K562 (cell line): ENCODE measurements around the gene GCN1. TPM values are rescaled to one million over a fixed set of nuclear protein-coding genes. Genes with fewer than 3 reads are reported as not detected.
A peak's percentile ranks its signal among the peaks of the same experiment; 100 is the strongest.

ENCODE experiments used
- ARHGAP35 ChIP-seq: fragments of 450-650 bp; IDR thresholded peaks from 2 replicates; pipeline ENCODE4 v1.6.1; 2018; ENCODE audit not compliant: partially characterized antibody
- CHD2 ChIP-seq: IDR thresholded peaks from 2 replicates; pipeline ENCODE4 v1.6.1; 2011; ENCODE audit warnings: low read depth, low read length
- CTCF ChIP-seq, 3 experiments: IDR thresholded peaks in 2 of 3; conservative IDR thresholded peaks in 1 of 3; 2 replicates each; pipeline ENCODE4 v1.5.1; 2011 to 2012; ENCODE audit warnings: low read length in 3 of 3, mild to moderate bottlenecking in 3 of 3, control low read depth in 2 of 3, improper control_type of control experiment in 1 of 3, inconsistent platforms in 1 of 3, low read depth in 1 of 3, mixed read lengths in 1 of 3, moderate library complexity in 1 of 3; ENCODE audit not compliant: insufficient read depth in 2 of 3
- DACH1 ChIP-seq: fragments of 450-650 bp; IDR thresholded peaks from 2 replicates; pipeline ENCODE4 v1.6.1; 2018; ENCODE audit not compliant: partially characterized antibody
- IFI16 ChIP-seq: fragments of 250-450 bp; sonication (Bioruptor Pico); IDR thresholded peaks from 2 replicates; pipeline ENCODE4 v2.1.2; 2022; ENCODE audit warnings: mild to moderate bottlenecking, inconsistent platforms
- KLF1 ChIP-seq: fragments of 450-650 bp; IDR thresholded peaks from 2 replicates; pipeline ENCODE4 v1.6.1; 2016; ENCODE audit warnings: missing genetic modification characterization, missing compliant biosample characterization
- MAFG ChIP-seq: fragments of 450-650 bp; conservative IDR thresholded peaks from 2 replicates; pipeline ENCODE4 v1.6.1; 2016; ENCODE audit warnings: missing genetic modification characterization, missing compliant biosample characterization
- NELFE ChIP-seq: IDR thresholded peaks from 2 replicates; pipeline ENCODE4 v1.6.1; 2011; ENCODE audit warnings: mild to moderate bottlenecking; ENCODE audit not compliant: insufficient read depth, insufficient read length
- NFE2 ChIP-seq: IDR thresholded peaks from 2 replicates; pipeline ENCODE4 v1.6.1; 2014; ENCODE audit warnings: antibody characterized with exemption, low read depth
- NFYB ChIP-seq: IDR thresholded peaks from 2 replicates; pipeline ENCODE4 v1.6.1; 2011; ENCODE audit warnings: mild to moderate bottlenecking, moderate library complexity; ENCODE audit not compliant: insufficient read length; ENCODE audit errors: extremely low read depth
- NKRF ChIP-seq: fragments of 450-650 bp; IDR thresholded peaks from 2 replicates; pipeline ENCODE4 v1.6.1; 2016; ENCODE audit warnings: borderline replicate concordance
- PTBP1 ChIP-seq: fragments of 200-400 bp; formaldehyde crosslinking; IDR thresholded peaks from 2 replicates; pipeline ENCODE4 v1.6.1; 2017; ENCODE audit warnings: low read depth, low read length
- SREBF1 ChIP-seq: fragments of 150-350 bp; IDR thresholded peaks from 2 replicates; pipeline ENCODE4 v1.6.1; 2014; ENCODE audit warnings: antibody characterized with exemption, low read depth, low read length, borderline replicate concordance
- TSC22D4 ChIP-seq: fragments of 450-650 bp; IDR thresholded peaks from 2 replicates; pipeline ENCODE4 v1.6.1; 2016; ENCODE audit warnings: missing genetic modification characterization, missing biosample characterization, control low read depth
- ZBTB5 ChIP-seq: fragments of 450-650 bp; IDR thresholded peaks from 2 replicates; pipeline ENCODE4 v1.6.1; 2017; ENCODE audit warnings: antibody characterized with exemption
- ZC3H11A ChIP-seq: IDR thresholded peaks from 2 replicates; pipeline ENCODE4 v1.6.1; 2012; ENCODE audit warnings: low read depth, low read length, improper control_type of control experiment
- ZFP1 ChIP-seq: fragments of 450-650 bp; formaldehyde crosslinking; IDR thresholded peaks from 2 replicates; pipeline ENCODE4 v1.4.0; 2020; ENCODE audit warnings: mild to moderate bottlenecking, mixed read lengths
- ZFP91 ChIP-seq: sonication (generic); formaldehyde crosslinking; IDR thresholded peaks from 2 replicates; pipeline ENCODE4 v1.8.0; 2022; ENCODE audit warnings: mild to moderate bottlenecking, missing genetic modification reagents
- ZKSCAN1 ChIP-seq: fragments of 150-350 bp; IDR thresholded peaks from 2 replicates; pipeline ENCODE4 v1.6.1; 2016; ENCODE audit warnings: low read depth, low read length
- ZNF224 ChIP-seq: sonication (generic); formaldehyde crosslinking; IDR thresholded peaks from 2 replicates; pipeline ENCODE4 v1.8.0; 2022; ENCODE audit warnings: mild to moderate bottlenecking, missing genetic modification reagents
- ZNF3 ChIP-seq: fragments of 250-450 bp; sonication (Bioruptor Pico); IDR thresholded peaks from 2 replicates; pipeline ENCODE4 v1.5.0; 2021; ENCODE audit warnings: mild to moderate bottlenecking, moderate library complexity
- polyA plus RNA-seq, 8 experiments: library from polyadenylated mRNA; depleted of rRNA in 4 of 8; stranded (reverse) in 5 of 8; unstranded in 3 of 8; fragments of >200 nt; fragmentation: Nextera tagmentation in 2 of 8; fragmentation: Illumina TruSeq in 1 of 8; extraction: Ambion mirVana in 2 of 8; extraction: Trizol in 1 of 8; gene quantifications; 2 replicates each; pipeline versions ENCODE4 v1.2.1 to v1.2.3, GENCODE V29; 2011 to 2014; ENCODE audit warnings: inconsistent platforms in 1 of 8, missing spikeins in 1 of 8
- total RNA-seq, 7 experiments: library from RNA; depleted of rRNA in 6 of 7; stranded (reverse); fragments of >200 nt in 6 of 7; fragmentation: Illumina TruSeq in 2 of 7; extraction: Trizol in 2 of 7; gene quantifications; 2 replicates each; pipeline versions ENCODE4 v1.2.1 to v1.2.3, GENCODE V29; 2011 to 2021; ENCODE audit warnings: low replicate concordance in 1 of 7

Gene GCN1
- total and polyA plus RNA-seq, 9 of the 15 experiments (the other 6 are each of a cell fraction or from before 2014, with no cell fraction given): 11.9 to 190 (median 51.7) TPM

GRCh38 chr12:120086801-120087621 is 107.5 kb downstream of the GCN1 start (continued):
- no peak for TF ChIP-seq ZBTB5
- TF ChIP-seq PTBP1: no peak
- TF ChIP-seq MAFG (tag): peak; percentile 96
- TF ChIP-seq NFYB: peak; percentile 71
- TF ChIP-seq SREBF1: peak; percentile 70; the same call in 1 of the 2 replicates
- TF ChIP-seq ZC3H11A: no peak
- TF ChIP-seq ZFP91 (CRISPR knock-in tag): no peak
- TF ChIP-seq ARHGAP35: no peak
- TF ChIP-seq NELFE: no peak
- TF ChIP-seq NKRF: peak; percentile 89; the same call in 1 of the 2 replicates
- TF ChIP-seq TSC22D4 (tag): no peak
- TF ChIP-seq KLF1 (tag): no peak
- TF ChIP-seq NFE2: peak; percentile 100
- TF ChIP-seq CTCF (IDR thresholded peaks at IDR 0.05 in 2 of 3, conservative IDR thresholded peaks at IDR 0.05 in 1 of 3; ENCODE audit: insufficient read depth in 2 of 3, low read depth in 1 of 3, low read length in 3 of 3): peak; percentile 93 to 98 (median 93)
- no peak for TF ChIP-seq ZNF3 (CRISPR knock-in tag)
- peak; percentile 7 for TF ChIP-seq DACH1
- no peak for TF ChIP-seq IFI16 (CRISPR knock-in tag)
- no peak for TF ChIP-seq ZNF224 (CRISPR knock-in tag)
- no peak for TF ChIP-seq ZFP1
- 0 out of 2 replicates have a peak, but pooled peaks have one; percentile 39 for TF ChIP-seq ZKSCAN1
- TF ChIP-seq CHD2: no peak
